ENCODE measurements around the gene AIFM3. TPM values are rescaled to one million over a fixed set of nuclear protein-coding genes. Genes with fewer than 3 reads are reported as not detected.
"Not testable (repeated sequence)": the region's sequence is repeated elsewhere in the genome, so short reads cannot be mapped to it uniquely, and the experiment has no call there.

The AIFM3 gene
- polyA plus RNA-seq, 1 donor from 2014 or later = 1.1 TPM

DNA sequence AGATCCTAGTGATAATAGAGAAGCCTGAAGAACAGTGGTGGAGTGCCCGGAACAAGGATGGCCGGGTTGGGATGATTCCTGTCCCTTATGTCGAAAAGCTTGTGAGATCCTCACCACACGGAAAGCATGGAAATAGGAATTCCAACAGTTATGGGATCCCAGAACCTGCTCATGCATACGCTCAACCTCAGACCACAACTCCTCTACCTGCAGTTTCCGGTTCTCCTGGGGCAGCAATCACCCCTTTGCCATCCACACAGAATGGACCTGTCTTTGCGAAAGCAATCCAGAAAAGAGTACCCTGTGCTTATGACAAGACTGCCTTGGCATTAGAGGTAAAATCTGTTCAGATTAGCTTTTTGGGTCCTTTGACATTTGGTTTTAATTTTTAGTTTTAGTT, 33.1 kb upstream of the AIFM3 start:
- no peak overlapping the region for H3K4me2 ChIP-seq (ENCODE audit: low read length)
- no peaks in the 10 kb centered on the region for H3K27me3 ChIP-seq (ENCODE audit: insufficient read depth, low read depth, low read length)
- no peak overlapping the region for H2AFZ ChIP-seq (ENCODE audit: low read depth, low read length)
- no peak overlapping the region for H3K9ac ChIP-seq (ENCODE audit: low read length)
- no peaks in the 10 kb centered on the region for H3K9me2 ChIP-seq (ENCODE audit: insufficient read depth, low read length)
- no peak overlapping the region for H3K27ac ChIP-seq (ENCODE audit: low read length)
- no peaks in the 10 kb centered on the region for H3K9me3 ChIP-seq (ENCODE audit: low read length)
- peaks cover 79% of the 10 kb centered on the region for H3K79me2 ChIP-seq (replicated peaks; ENCODE audit: insufficient read depth, low read length)
- peaks cover 24% of the 10 kb centered on the region for H4K20me1 ChIP-seq (ENCODE audit: insufficient read depth)
- no peak overlapping the region for H3K4me3 ChIP-seq (ENCODE audit: low read length)
- no peaks in the 10 kb centered on the region for H3F3A ChIP-seq (ENCODE audit: insufficient read depth, low read length, poor library complexity, severe bottlenecking)
- TF ChIP-seq, protein P1, sequence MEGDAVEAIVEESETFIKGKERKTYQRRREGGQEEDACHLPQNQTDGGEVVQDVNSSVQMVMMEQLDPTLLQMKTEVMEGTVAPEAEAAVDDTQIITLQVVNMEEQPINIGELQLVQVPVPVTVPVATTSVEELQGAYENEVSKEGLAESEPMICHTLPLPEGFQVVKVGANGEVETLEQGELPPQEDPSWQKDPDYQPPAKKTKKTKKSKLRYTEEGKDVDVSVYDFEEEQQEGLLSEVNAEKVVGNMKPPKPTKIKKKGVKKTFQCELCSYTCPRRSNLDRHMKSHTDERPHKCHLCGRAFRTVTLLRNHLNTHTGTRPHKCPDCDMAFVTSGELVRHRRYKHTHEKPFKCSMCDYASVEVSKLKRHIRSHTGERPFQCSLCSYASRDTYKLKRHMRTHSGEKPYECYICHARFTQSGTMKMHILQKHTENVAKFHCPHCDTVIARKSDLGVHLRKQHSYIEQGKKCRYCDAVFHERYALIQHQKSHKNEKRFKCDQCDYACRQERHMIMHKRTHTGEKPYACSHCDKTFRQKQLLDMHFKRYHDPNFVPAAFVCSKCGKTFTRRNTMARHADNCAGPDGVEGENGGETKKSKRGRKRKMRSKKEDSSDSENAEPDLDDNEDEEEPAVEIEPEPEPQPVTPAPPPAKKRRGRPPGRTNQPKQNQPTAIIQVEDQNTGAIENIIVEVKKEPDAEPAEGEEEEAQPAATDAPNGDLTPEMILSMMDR (IDR thresholded peaks at IDR 0.05; ENCODE audit: poor library complexity, severe bottlenecking) = no peak
- TF ChIP-seq RAD21 (conservative IDR thresholded peaks at IDR 0.05) (no peak), EP300 (conservative IDR thresholded peaks at IDR 0.05; ENCODE audit: poor library complexity, severe bottlenecking) (no peak), SMC3 (conservative IDR thresholded peaks at IDR 0.05; ENCODE audit: poor library complexity) (no peak), MXI1 (conservative IDR thresholded peaks at IDR 0.05; ENCODE audit: poor library complexity, severe bottlenecking) (no peak), EZH2 (IDR thresholded peaks at IDR 0.05; ENCODE audit: borderline replicate concordance, insufficient read depth, low read length, poor library complexity, severe bottlenecking) (no peak), POLR2AphosphoS5 (IDR thresholded peaks at IDR 0.05) (no peak)
- TF ChIP-seq, protein P2, sequence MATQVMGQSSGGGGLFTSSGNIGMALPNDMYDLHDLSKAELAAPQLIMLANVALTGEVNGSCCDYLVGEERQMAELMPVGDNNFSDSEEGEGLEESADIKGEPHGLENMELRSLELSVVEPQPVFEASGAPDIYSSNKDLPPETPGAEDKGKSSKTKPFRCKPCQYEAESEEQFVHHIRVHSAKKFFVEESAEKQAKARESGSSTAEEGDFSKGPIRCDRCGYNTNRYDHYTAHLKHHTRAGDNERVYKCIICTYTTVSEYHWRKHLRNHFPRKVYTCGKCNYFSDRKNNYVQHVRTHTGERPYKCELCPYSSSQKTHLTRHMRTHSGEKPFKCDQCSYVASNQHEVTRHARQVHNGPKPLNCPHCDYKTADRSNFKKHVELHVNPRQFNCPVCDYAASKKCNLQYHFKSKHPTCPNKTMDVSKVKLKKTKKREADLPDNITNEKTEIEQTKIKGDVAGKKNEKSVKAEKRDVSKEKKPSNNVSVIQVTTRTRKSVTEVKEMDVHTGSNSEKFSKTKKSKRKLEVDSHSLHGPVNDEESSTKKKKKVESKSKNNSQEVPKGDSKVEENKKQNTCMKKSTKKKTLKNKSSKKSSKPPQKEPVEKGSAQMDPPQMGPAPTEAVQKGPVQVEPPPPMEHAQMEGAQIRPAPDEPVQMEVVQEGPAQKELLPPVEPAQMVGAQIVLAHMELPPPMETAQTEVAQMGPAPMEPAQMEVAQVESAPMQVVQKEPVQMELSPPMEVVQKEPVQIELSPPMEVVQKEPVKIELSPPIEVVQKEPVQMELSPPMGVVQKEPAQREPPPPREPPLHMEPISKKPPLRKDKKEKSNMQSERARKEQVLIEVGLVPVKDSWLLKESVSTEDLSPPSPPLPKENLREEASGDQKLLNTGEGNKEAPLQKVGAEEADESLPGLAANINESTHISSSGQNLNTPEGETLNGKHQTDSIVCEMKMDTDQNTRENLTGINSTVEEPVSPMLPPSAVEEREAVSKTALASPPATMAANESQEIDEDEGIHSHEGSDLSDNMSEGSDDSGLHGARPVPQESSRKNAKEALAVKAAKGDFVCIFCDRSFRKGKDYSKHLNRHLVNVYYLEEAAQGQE (IDR thresholded peaks at IDR 0.05; ENCODE audit: borderline replicate concordance) = no peak
- H3K36me3 ChIP-seq (ENCODE audit: insufficient read depth, low read length) = no peaks in the 10 kb centered on the region

DNA sequence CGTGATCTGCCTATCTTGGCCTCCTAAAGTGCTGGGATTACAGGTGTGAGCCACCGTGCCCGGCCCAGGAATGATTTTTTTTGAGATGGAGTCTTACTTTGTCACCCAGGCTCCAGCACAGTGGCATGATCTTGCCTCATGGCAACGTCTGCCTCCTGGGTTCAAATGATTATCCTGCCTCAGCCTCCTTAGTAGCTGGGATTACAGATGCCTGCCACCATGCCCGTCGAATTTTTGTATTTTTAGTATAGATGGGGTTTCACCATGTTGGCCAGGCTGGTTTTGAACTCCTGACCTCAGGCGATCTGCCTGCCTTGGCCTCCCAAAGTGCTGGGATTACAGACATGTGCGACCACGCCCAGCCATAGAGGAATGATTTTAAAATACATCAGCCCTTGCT, 32.0 kb upstream of the AIFM3 start:
- H3K9ac ChIP-seq (ENCODE audit: low read length); H3K9me2 ChIP-seq (ENCODE audit: insufficient read depth, low read length); H3F3A ChIP-seq (ENCODE audit: insufficient read depth, low read length, poor library complexity, severe bottlenecking); H3K4me3 ChIP-seq (ENCODE audit: low read length); H3K9me3 ChIP-seq (ENCODE audit: low read length); H3K4me2 ChIP-seq (ENCODE audit: low read length); H2AFZ ChIP-seq (ENCODE audit: low read depth, low read length); H3K27ac ChIP-seq (ENCODE audit: low read length); H3K27me3 ChIP-seq (ENCODE audit: insufficient read depth, low read depth, low read length); H3K36me3 ChIP-seq (ENCODE audit: insufficient read depth, low read length): not testable (repeated sequence)
- Histone ChIP-seq H4K20me1 (ENCODE audit: insufficient read depth) (peaks cover 25% of the 10 kb centered on the region), H3K79me2 (replicated peaks; ENCODE audit: insufficient read depth, low read length) (peaks cover 82% of the 10 kb centered on the region)

DNA sequence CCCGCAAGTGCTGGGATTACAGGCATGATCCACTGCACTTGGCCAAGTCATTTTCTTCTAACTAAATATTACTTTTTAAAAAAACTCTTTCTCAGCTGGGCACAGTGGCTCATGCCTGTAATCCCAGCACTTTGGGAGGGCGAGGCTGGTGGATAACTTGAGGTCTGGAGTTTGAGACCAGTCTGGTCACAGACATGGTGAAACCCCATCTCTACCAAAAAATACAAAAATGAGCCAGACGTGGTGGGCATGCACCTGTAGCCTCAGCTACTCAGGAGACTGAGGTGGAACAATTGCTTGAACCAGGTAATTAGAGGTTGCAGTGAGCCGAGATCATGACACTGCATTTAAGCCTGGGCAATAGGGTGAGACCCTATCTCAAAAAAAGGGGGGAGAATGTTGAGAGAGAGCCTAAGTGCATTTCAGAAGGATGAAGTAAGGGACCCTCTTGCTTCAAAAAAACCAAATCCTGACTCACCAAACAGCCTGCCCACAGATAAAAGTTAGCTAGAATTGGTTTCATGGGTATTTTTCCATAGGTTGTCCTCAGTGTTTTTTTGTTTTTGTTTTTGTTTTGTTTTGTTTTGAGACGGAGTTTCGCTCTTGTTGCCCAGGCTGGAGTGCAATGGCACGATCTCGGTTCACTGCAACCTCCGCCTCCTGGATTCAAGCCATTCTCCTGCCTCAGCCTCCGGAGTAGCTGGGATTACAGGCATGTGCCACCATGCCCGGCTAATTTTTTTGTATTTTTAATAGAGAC, 31.1 kb upstream of the AIFM3 start:
- not testable (repeated sequence) for H3K9me2 ChIP-seq (ENCODE audit: insufficient read depth, low read length); H2AFZ ChIP-seq (ENCODE audit: low read depth, low read length); H3K9ac ChIP-seq (ENCODE audit: low read length); H3K4me3 ChIP-seq (ENCODE audit: low read length); H3K36me3 ChIP-seq (ENCODE audit: insufficient read depth, low read length); H3F3A ChIP-seq (ENCODE audit: insufficient read depth, low read length, poor library complexity, severe bottlenecking); H3K27ac ChIP-seq (ENCODE audit: low read length); H3K27me3 ChIP-seq (ENCODE audit: insufficient read depth, low read depth, low read length); H3K4me2 ChIP-seq (ENCODE audit: low read length); H3K9me3 ChIP-seq (ENCODE audit: low read length)
- Histone ChIP-seq H4K20me1 (ENCODE audit: insufficient read depth) (peaks cover 34% of the 10 kb centered on the region), H3K79me2 (replicated peaks; ENCODE audit: insufficient read depth, low read length) (peaks cover 84% of the 10 kb centered on the region)

Data from neural cell (in vitro differentiated cells).